OCI-LY3 (cell line): ENCODE data around the gene ZNF618.

Experiments
- CTCF ChIP-seq: fragments of 200-600, 300-600 bp; sonication (generic); IDR thresholded peaks from 2 replicates; pipeline ENCODE4 v1.5.1; 2014; ENCODE audit warnings: antibody characterized with exemption, low read length, low read depth
- EZH2phosphoT487 ChIP-seq: fragments of 200-600 bp; shearing (Covaris generic); IDR thresholded peaks from 2 replicates; pipeline ENCODE4 v1.6.1; 2018; ENCODE audit warnings: antibody characterized with exemption, mixed run types, low read depth

- no peak for TF ChIP-seq CTCF
- no peak for TF ChIP-seq EZH2phosphoT487
These were observed 209.9 kb downstream of the ZNF618 start for GRCh38 chr9:114086009-114086408.
